Panc1 (cell line): ENCODE results near the gene TCF15. TPM values are rescaled to one million over a fixed set of nuclear protein-coding genes. Genes with fewer than 3 reads are reported as not detected.
A peak's percentile ranks its signal among the peaks of the same experiment; 100 is the strongest.

ENCODE experiments used
- ATAC-seq: fragments of 200-7000 bp; cut with Tn5 transposase; 2 replicates; pipeline ENCODE4 v1.9.1; 2020; ENCODE audit warnings: mild to moderate bottlenecking, moderate library complexity
- BruUV-seq: library from RNA; stranded (reverse); fragments of 400-500 nt; replicated peaks from 2 replicates; lab custom pipeline; 2021; lab: Mats Ljungman, UMichigan
- CTCF ChIA-PET: fragments of 300-600 bp; sonication (Branson Sonifier 250); formaldehyde crosslinking; loops from one replicate; lab custom pipeline; 2022; ENCODE audit warnings: antibody characterized with exemption; lab: Charles Lee
- POLR2A ChIA-PET: fragments of 300-600 bp; sonication (Branson Sonifier 250); formaldehyde crosslinking; loops from one replicate; lab custom pipeline; 2022; ENCODE audit warnings: antibody characterized with exemption; lab: Charles Lee
- DNase-seq: peaks from one replicate; pipeline ENCODE4 v3.0.0-alpha.2; 2010; ENCODE audit warnings: low read depth, low spot score
- H3K27ac ChIP-seq: 2 replicates; pipeline ENCODE4 v1.5.1; 2011; ENCODE audit warnings: mild to moderate bottlenecking, low read length, inconsistent platforms
- H3K27me3 ChIP-seq: fragments of 200-500 bp; sonication (Bioruptor generic); 2 replicates; pipeline ENCODE4 v1.6.0; 2014; ENCODE audit warnings: low read length, inconsistent platforms; ENCODE audit not compliant: control insufficient read depth, insufficient read depth
- H3K36me3 ChIP-seq: fragments of 200-500 bp; sonication (Bioruptor generic); 2 replicates; pipeline ENCODE4 v1.5.1; 2014; ENCODE audit warnings: inconsistent platforms, mild to moderate bottlenecking, low read length, moderate library complexity; ENCODE audit not compliant: control insufficient read depth, insufficient read depth
- H3K4me1 ChIP-seq: 2 replicates; pipeline ENCODE4 v1.5.1; 2011; ENCODE audit warnings: inconsistent platforms, mild to moderate bottlenecking, low read length, moderate library complexity; ENCODE audit not compliant: control insufficient read depth, insufficient read depth
- H3K4me3 ChIP-seq, 2 experiments: 2 replicates each; pipeline ENCODE4 v1.5.1; 2011 to 2012; ENCODE audit warnings: low read depth in 2 of 2, low read length in 2 of 2, mild to moderate bottlenecking in 2 of 2, inconsistent platforms in 1 of 2, moderate library complexity in 1 of 2
- H3K9me3 ChIP-seq: fragments of 200-500 bp; sonication (Bioruptor generic); 2 replicates; pipeline ENCODE4 v1.5.1; 2014; ENCODE audit warnings: low read depth, mild to moderate bottlenecking, inconsistent platforms, low read length, moderate library complexity; ENCODE audit not compliant: control insufficient read depth, insufficient read depth
- POLR2AphosphoS5 ChIP-seq: IDR thresholded peaks from 2 replicates; pipeline ENCODE4 v1.6.1; 2012; ENCODE audit warnings: mild to moderate bottlenecking, low read depth, low read length, moderate library complexity
- SIN3A ChIP-seq: IDR thresholded peaks from 2 replicates; pipeline ENCODE4 v1.6.1; 2012; ENCODE audit warnings: low read depth, mild to moderate bottlenecking, low read length, moderate library complexity, borderline replicate concordance; ENCODE audit not compliant: insufficient read depth
- TCF7L2 ChIP-seq: IDR thresholded peaks from 2 replicates; pipeline ENCODE4 v1.6.1; 2011; ENCODE audit warnings: mild to moderate bottlenecking, low read depth, low read length, inconsistent platforms
- in situ Hi-C: cut with HindIII; loops from 2 replicates; pipeline ENCODE4 v1.10.0; 2016; ENCODE audit warnings: low sequenced_read_pairs, low pct_unique_long_range_greater_than_20kb
- intact Hi-C: fragments of 100-400 bp; cut with micrococcal nuclease; formaldehyde crosslinking; loops from one replicate; pipeline ENCODE4 v1.10.0; 2022; ENCODE audit not compliant: unreplicated experiment
- total RNA-seq: library from RNA; stranded (reverse); gene quantifications from one replicate; pipeline ENCODE4 v1.2.1, GENCODE V29; 2021; ENCODE audit not compliant: unreplicated experiment
- TF ChIP-seq, protein P1 (sequence below), 2 experiments: IDR thresholded peaks; 2 replicates each; pipeline ENCODE4 v1.6.1; 2011 to 2012; ENCODE audit warnings: low read depth in 2 of 2, control low read depth in 1 of 2, low read length in 1 of 2, mild to moderate bottlenecking in 1 of 2, moderate library complexity in 1 of 2; ENCODE audit not compliant: insufficient read depth in 1 of 2
- TF ChIP-seq, protein P2 (sequence below): fragments of 450-650 bp; IDR thresholded peaks from 2 replicates; pipeline ENCODE4 v1.5.1; 2017; ENCODE audit warnings: mild to moderate bottlenecking

The TCF15 gene
- total RNA-seq, 1 experiment from 2014 or later = not detected

DNA sequence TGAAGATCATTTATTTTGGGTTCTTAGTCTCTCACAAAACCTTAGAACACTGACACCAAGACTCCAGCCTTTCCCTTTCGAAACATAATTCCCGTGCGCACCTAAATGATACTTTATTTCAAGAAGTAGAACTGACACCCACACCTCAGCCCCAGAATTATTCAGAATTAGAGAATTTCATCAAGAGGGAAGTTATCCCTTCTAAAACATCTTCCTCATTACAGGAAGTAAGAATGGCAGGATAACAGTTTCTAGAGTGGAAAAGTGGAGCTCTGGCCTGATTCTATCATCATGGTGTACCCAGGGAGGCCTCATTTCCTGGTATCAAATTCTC lies 44.3 kb upstream of the TCF15 start:
- Histone ChIP-seq H3K27ac (peak overlapping the region; percentile 88; the same call in 1 of the 2 replicates), H3K9me3 (no peaks in the 10 kb centered on the region), H3K4me1 (peaks cover 17% of the 10 kb centered on the region), H3K36me3 (peaks cover 2% of the 10 kb centered on the region; the same call in 1 of the 2 replicates), H3K27me3 (0 out of 2 replicates have a peak, but pooled peaks cover 2% of the 10 kb centered on the region), H3K4me3 (no peak overlapping the region; a peak in 1 of 4 replicates)
- in situ Hi-C loops = no loop called here
- ChIA-PET CTCF (interaction anchor here (1.3 kb wide), 1 partner anchor 85 kb away, joined by 3 read pairs; no protein-coding TSS in a partner anchor), POLR2A (no interaction called here)
- intact Hi-C loops = no loop called here
- no peak for DNase-seq
- TF ChIP-seq SIN3A (no peak), TCF7L2 (no peak), POLR2AphosphoS5 (no peak)
- TF ChIP-seq, protein P1, sequence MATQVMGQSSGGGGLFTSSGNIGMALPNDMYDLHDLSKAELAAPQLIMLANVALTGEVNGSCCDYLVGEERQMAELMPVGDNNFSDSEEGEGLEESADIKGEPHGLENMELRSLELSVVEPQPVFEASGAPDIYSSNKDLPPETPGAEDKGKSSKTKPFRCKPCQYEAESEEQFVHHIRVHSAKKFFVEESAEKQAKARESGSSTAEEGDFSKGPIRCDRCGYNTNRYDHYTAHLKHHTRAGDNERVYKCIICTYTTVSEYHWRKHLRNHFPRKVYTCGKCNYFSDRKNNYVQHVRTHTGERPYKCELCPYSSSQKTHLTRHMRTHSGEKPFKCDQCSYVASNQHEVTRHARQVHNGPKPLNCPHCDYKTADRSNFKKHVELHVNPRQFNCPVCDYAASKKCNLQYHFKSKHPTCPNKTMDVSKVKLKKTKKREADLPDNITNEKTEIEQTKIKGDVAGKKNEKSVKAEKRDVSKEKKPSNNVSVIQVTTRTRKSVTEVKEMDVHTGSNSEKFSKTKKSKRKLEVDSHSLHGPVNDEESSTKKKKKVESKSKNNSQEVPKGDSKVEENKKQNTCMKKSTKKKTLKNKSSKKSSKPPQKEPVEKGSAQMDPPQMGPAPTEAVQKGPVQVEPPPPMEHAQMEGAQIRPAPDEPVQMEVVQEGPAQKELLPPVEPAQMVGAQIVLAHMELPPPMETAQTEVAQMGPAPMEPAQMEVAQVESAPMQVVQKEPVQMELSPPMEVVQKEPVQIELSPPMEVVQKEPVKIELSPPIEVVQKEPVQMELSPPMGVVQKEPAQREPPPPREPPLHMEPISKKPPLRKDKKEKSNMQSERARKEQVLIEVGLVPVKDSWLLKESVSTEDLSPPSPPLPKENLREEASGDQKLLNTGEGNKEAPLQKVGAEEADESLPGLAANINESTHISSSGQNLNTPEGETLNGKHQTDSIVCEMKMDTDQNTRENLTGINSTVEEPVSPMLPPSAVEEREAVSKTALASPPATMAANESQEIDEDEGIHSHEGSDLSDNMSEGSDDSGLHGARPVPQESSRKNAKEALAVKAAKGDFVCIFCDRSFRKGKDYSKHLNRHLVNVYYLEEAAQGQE (IDR thresholded peaks at IDR 0.05; ENCODE audit: insufficient read depth in 1 of 2, low read depth in 2 of 2, low read length in 1 of 2) = no peak
- TF ChIP-seq, protein P2, sequence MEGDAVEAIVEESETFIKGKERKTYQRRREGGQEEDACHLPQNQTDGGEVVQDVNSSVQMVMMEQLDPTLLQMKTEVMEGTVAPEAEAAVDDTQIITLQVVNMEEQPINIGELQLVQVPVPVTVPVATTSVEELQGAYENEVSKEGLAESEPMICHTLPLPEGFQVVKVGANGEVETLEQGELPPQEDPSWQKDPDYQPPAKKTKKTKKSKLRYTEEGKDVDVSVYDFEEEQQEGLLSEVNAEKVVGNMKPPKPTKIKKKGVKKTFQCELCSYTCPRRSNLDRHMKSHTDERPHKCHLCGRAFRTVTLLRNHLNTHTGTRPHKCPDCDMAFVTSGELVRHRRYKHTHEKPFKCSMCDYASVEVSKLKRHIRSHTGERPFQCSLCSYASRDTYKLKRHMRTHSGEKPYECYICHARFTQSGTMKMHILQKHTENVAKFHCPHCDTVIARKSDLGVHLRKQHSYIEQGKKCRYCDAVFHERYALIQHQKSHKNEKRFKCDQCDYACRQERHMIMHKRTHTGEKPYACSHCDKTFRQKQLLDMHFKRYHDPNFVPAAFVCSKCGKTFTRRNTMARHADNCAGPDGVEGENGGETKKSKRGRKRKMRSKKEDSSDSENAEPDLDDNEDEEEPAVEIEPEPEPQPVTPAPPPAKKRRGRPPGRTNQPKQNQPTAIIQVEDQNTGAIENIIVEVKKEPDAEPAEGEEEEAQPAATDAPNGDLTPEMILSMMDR = no peak
- no peak for ATAC-seq
- BruUV-seq = no TSS peak

DNA sequence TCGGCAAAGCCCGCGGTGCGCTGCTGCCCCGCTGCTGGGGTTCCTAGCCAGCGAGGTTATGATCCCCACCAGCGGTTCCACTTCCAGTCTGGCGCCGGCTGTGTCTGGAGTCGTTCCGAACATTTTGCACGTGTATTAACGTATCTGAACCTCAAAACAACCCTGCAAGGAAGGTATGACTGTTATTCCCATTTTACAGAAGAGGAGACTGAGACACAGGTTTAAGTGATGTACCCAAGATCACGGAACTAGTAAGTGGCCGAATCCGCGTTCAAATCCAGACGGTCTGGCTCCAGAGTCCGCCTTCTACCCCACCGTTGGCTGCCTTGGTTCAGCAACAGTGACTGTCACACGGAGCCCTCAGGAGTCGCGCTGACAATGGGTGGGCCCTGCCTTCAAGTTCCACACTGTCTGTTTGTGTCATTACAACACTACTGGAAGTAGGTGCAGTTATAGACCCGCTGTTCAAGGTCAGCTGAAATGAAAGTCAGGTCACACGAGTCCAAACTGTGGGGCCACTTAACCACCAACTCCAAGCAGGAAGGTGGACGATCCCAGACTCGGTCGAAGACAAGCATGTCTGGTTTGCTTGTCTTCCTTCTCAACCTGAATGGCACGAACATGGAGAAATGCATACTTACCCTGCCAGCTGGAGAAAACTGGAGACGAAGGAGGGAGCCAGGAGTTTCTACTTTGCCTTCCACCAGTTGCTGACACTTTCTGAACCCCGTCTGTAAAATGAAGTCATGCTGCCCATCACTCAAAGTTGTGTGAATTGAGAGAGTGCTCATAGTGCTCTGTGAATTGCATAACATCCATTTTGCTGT lies 43.7 kb upstream of the TCF15 start:
- intact Hi-C loops (loop anchor here (2.0 kb wide), 1 partner anchor 75 kb away; no protein-coding TSS in a partner anchor), in situ Hi-C loops (no loop called here)
- DNase-seq (no peak), ATAC-seq (peak; percentile 27; the same call in 1 of the 2 replicates)
- Histone ChIP-seq H3K4me1 (peaks cover 17% of the 10 kb centered on the region), H3K9me3 (no peaks in the 10 kb centered on the region), H3K27ac (peak overlapping the region; percentile 88), H3K27me3 (no peaks in the 10 kb centered on the region), H3K36me3 (peaks cover 2% of the 10 kb centered on the region; the same call in 1 of the 2 replicates), H3K4me3 (peak overlapping the region; percentile 83 to 97)
- CTCF ChIA-PET = no interaction called here
- POLR2A ChIA-PET = no interaction called here
- TF ChIP-seq, protein P2 = 0 out of 2 replicates have a peak, but pooled peaks have one; percentile 57
- TF ChIP-seq POLR2AphosphoS5 = no peak
- BruUV-seq = TSS peak; percentile 84
